Esophagus muscularis mucosa (tissue), 3 donors: ENCODE results near the gene EHD1.

Source experiments
- CTCF ChIP-seq, 3 experiments: fragments of 200-600 bp in 2 of 3; fragments of 450-650 bp in 1 of 3; sonication (generic) in 2 of 3; IDR thresholded peaks; one replicate each; pipeline ENCODE4 v1.5.1; 2017 to 2019; ENCODE audit warnings: antibody characterized with exemption in 3 of 3, mild to moderate bottlenecking in 2 of 3, moderate library complexity in 1 of 3
- POLR2A ChIP-seq: fragments of 450-650 bp; IDR thresholded peaks from one replicate; pipeline ENCODE4 v1.6.1; 2017; ENCODE audit warnings: antibody characterized with exemption, moderate library complexity, mild to moderate bottlenecking, low read depth
- POLR2AphosphoS5 ChIP-seq, 2 donors: sonication (generic); formaldehyde crosslinking; IDR thresholded peaks; one replicate each; pipeline ENCODE4 v1.6.1; 2017; ENCODE audit warnings: antibody characterized with exemption in 2 of 2

- no peak for TF ChIP-seq POLR2A
- TF ChIP-seq CTCF (IDR thresholded peaks at IDR 0.05): no peak
- no peak for TF ChIP-seq POLR2AphosphoS5 (IDR thresholded peaks at IDR 0.05)
Measured at GRCh38 chr11:64888729-64889511, 10.5 kb upstream of the EHD1 start.
